Neural progenitor cell (in vitro differentiated cells): ENCODE data around the gene NFE2L2.

Experiments
- CTCF ChIP-seq: fragments of 200-600 bp; sonication (generic); IDR thresholded peaks from 2 replicates; pipeline ENCODE4 v1.5.1; 2017; ENCODE audit warnings: antibody characterized with exemption, mild to moderate bottlenecking
- EZH2phosphoT487 ChIP-seq: fragments of 200-600 bp; sonication (generic); IDR thresholded peaks from 2 replicates; pipeline ENCODE4 v1.6.1; 2017; ENCODE audit warnings: antibody characterized with exemption

GRCh38 chr2:177258059-177258458, 6.5 kb downstream of the NFE2L2 start:
- TF ChIP-seq CTCF (no peak), EZH2phosphoT487 (no peak)
